HepG2 (cell line): Measurements from ENCODE around the gene PLD2. TPM values are rescaled to one million over a fixed set of nuclear protein-coding genes. Genes with fewer than 3 reads are reported as not detected.

ENCODE experiments used
- HIVEP1 ChIP-seq: sonication (generic); formaldehyde crosslinking; IDR thresholded peaks from 2 replicates; pipeline ENCODE4 v1.4.0; 2020; ENCODE audit warnings: mild to moderate bottlenecking, missing genetic modification reagents
- HOXA9 ChIP-seq: sonication (generic); formaldehyde crosslinking; IDR thresholded peaks from 2 replicates; pipeline ENCODE4 v1.8.1; 2022; ENCODE audit warnings: missing genetic modification reagents, mild to moderate bottlenecking, moderate library complexity, borderline replicate concordance
- KAT2B ChIP-seq: fragments of 150-350 bp; IDR thresholded peaks from 2 replicates; pipeline ENCODE4 v1.6.1; 2014; ENCODE audit warnings: low read depth, low read length, borderline replicate concordance
- MAFG ChIP-seq: sonication (generic); formaldehyde crosslinking; IDR thresholded peaks from 2 replicates; pipeline ENCODE4 v1.5.1; 2020; ENCODE audit warnings: mild to moderate bottlenecking, missing genetic modification reagents
- MEIS1 ChIP-seq: sonication (generic); formaldehyde crosslinking; IDR thresholded peaks from 2 replicates; pipeline ENCODE4 v1.9.0; 2021; ENCODE audit warnings: mild to moderate bottlenecking, missing genetic modification reagents, moderate library complexity, borderline replicate concordance
- NCOA2 ChIP-seq: sonication (generic); formaldehyde crosslinking; IDR thresholded peaks from 2 replicates; pipeline ENCODE4 v1.8.0; 2022; ENCODE audit warnings: inconsistent platforms
- NFE2L2 ChIP-seq: fragments of 150-350 bp; IDR thresholded peaks from 2 replicates; pipeline ENCODE4 v1.6.1; 2014; ENCODE audit warnings: low read length
- ONECUT2 ChIP-seq: sonication (generic); formaldehyde crosslinking; IDR thresholded peaks from 2 replicates; pipeline ENCODE4 v1.4.0; 2020; ENCODE audit warnings: missing genetic modification reagents
- RXRB ChIP-seq: IDR thresholded peaks from 2 replicates; pipeline ENCODE4 v1.6.1; 2016; ENCODE audit warnings: borderline replicate concordance, missing genetic modification reagents, missing compliant biosample characterization
- SRF ChIP-seq: IDR thresholded peaks from 2 replicates; pipeline ENCODE4 v1.6.1; 2011; ENCODE audit warnings: mild to moderate bottlenecking, low read depth, low read length, moderate library complexity
- TARDBP ChIP-seq: sonication (generic); formaldehyde crosslinking; IDR thresholded peaks from 2 replicates; pipeline ENCODE4 v1.8.0; 2022; ENCODE audit warnings: mild to moderate bottlenecking, missing genetic modification reagents
- TP53 ChIP-seq: sonication (generic); formaldehyde crosslinking; conservative IDR thresholded peaks from 2 replicates; pipeline ENCODE4 v1.4.0; 2020; ENCODE audit warnings: missing genetic modification reagents
- XRCC5 ChIP-seq: fragments of 200-400 bp; formaldehyde crosslinking; optimal IDR thresholded peaks from 2 replicates; pipeline ENCODE3; 2017; ENCODE audit warnings: mild to moderate bottlenecking, low read length
- YEATS4 ChIP-seq: sonication (generic); formaldehyde crosslinking; IDR thresholded peaks from 2 replicates; pipeline ENCODE4 v1.4.0; 2020; ENCODE audit warnings: missing genetic modification reagents, borderline replicate concordance
- ZNF33B ChIP-seq: sonication (generic); formaldehyde crosslinking; IDR thresholded peaks from 2 replicates; pipeline ENCODE4 v1.5.1; 2020; ENCODE audit warnings: mild to moderate bottlenecking, missing genetic modification reagents
- ZNF432 ChIP-seq: sonication (generic); formaldehyde crosslinking; IDR thresholded peaks from 2 replicates; pipeline ENCODE4 v1.5.0; 2020; ENCODE audit warnings: missing genetic modification reagents, mild to moderate bottlenecking, borderline replicate concordance
- polyA plus RNA-seq, 8 experiments: library from polyadenylated mRNA; depleted of rRNA in 3 of 8; stranded (reverse) in 7 of 8; unstranded in 1 of 8; fragments of >200 nt; fragmentation: Illumina TruSeq in 4 of 8; extraction: Trizol in 4 of 8; gene quantifications; 2 replicates each; pipeline versions ENCODE4 v1.2.1 to v1.2.3, GENCODE V29; 2011 to 2016; ENCODE audit warnings: low read depth in 4 of 8, missing spikeins in 1 of 8, mixed read lengths in 1 of 8; ENCODE audit not compliant: insufficient read depth in 1 of 8
- total RNA-seq, 5 experiments: library from RNA; depleted of rRNA; stranded (reverse); fragments of >200 nt; fragmentation: Illumina TruSeq; extraction: Trizol; gene quantifications; 2 replicates each; pipeline ENCODE4 v1.2.3, GENCODE V29; 2016; ENCODE audit warnings: low read depth in 1 of 5
- TF ChIP-seq, protein P1 (sequence below): sonication (generic); formaldehyde crosslinking; IDR thresholded peaks from 2 replicates; pipeline ENCODE4 v1.4.0; 2020; ENCODE audit warnings: missing genetic modification reagents
- TF ChIP-seq, protein P2 (sequence below): sonication (generic); formaldehyde crosslinking; IDR thresholded peaks from 2 replicates; pipeline ENCODE4 v1.4.0; 2020; ENCODE audit warnings: mild to moderate bottlenecking, missing genetic modification reagents
- TF ChIP-seq, protein P3 (sequence below): sonication (generic); formaldehyde crosslinking; IDR thresholded peaks from 2 replicates; pipeline ENCODE4 v1.4.0; 2020; ENCODE audit warnings: missing genetic modification reagents, borderline replicate concordance
- TF ChIP-seq, protein P4 (sequence below): sonication (generic); formaldehyde crosslinking; IDR thresholded peaks from 2 replicates; pipeline ENCODE4 v1.5.0; 2020; ENCODE audit warnings: missing genetic modification reagents

The PLD2 gene
- total and polyA plus RNA-seq, 2 of the 13 experiments (the other 11 are each of a cell fraction or from before 2014, with no cell fraction given): 13.4 to 29.7 TPM

- TF ChIP-seq, protein P1, sequence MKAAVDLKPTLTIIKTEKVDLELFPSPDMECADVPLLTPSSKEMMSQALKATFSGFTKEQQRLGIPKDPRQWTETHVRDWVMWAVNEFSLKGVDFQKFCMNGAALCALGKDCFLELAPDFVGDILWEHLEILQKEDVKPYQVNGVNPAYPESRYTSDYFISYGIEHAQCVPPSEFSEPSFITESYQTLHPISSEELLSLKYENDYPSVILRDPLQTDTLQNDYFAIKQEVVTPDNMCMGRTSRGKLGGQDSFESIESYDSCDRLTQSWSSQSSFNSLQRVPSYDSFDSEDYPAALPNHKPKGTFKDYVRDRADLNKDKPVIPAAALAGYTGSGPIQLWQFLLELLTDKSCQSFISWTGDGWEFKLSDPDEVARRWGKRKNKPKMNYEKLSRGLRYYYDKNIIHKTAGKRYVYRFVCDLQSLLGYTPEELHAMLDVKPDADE (CRISPR knock-in tag): peak; percentile 87; the same call in 1 of the 2 replicates
- TF ChIP-seq XRCC5 (no peak), HIVEP1 (CRISPR knock-in tag) (no peak; the same call in 1 of the 2 replicates), NCOA2 (CRISPR knock-in tag) (peak; percentile 89), NFE2L2 (no peak), ZNF432 (CRISPR knock-in tag) (no peak), RXRB (peak; percentile 87; the same call in 1 of the 2 replicates), MEIS1 (CRISPR knock-in tag) (peak; percentile 68; the same call in 1 of the 2 replicates), TP53 (CRISPR knock-in tag) (peak; percentile 66), ZNF33B (CRISPR knock-in tag) (no peak; the same call in 1 of the 2 replicates), SRF (no peak), YEATS4 (CRISPR knock-in tag) (peak; percentile 91), TARDBP (CRISPR knock-in tag) (peak; percentile 75), KAT2B (no peak), MAFG (CRISPR knock-in tag) (no peak), HOXA9 (CRISPR knock-in tag) (no peak), ONECUT2 (CRISPR knock-in tag) (no peak)
- TF ChIP-seq, protein P2, sequence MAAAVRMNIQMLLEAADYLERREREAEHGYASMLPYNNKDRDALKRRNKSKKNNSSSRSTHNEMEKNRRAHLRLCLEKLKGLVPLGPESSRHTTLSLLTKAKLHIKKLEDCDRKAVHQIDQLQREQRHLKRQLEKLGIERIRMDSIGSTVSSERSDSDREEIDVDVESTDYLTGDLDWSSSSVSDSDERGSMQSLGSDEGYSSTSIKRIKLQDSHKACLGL (CRISPR knock-in tag): peak; percentile 94; the same call in 1 of the 2 replicates
- TF ChIP-seq, protein P3, sequence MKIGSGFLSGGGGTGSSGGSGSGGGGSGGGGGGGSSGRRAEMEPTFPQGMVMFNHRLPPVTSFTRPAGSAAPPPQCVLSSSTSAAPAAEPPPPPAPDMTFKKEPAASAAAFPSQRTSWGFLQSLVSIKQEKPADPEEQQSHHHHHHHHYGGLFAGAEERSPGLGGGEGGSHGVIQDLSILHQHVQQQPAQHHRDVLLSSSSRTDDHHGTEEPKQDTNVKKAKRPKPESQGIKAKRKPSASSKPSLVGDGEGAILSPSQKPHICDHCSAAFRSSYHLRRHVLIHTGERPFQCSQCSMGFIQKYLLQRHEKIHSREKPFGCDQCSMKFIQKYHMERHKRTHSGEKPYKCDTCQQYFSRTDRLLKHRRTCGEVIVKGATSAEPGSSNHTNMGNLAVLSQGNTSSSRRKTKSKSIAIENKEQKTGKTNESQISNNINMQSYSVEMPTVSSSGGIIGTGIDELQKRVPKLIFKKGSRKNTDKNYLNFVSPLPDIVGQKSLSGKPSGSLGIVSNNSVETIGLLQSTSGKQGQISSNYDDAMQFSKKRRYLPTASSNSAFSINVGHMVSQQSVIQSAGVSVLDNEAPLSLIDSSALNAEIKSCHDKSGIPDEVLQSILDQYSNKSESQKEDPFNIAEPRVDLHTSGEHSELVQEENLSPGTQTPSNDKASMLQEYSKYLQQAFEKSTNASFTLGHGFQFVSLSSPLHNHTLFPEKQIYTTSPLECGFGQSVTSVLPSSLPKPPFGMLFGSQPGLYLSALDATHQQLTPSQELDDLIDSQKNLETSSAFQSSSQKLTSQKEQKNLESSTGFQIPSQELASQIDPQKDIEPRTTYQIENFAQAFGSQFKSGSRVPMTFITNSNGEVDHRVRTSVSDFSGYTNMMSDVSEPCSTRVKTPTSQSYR (CRISPR knock-in tag): peak; percentile 54; the same call in 1 of the 2 replicates
- TF ChIP-seq, protein P4, sequence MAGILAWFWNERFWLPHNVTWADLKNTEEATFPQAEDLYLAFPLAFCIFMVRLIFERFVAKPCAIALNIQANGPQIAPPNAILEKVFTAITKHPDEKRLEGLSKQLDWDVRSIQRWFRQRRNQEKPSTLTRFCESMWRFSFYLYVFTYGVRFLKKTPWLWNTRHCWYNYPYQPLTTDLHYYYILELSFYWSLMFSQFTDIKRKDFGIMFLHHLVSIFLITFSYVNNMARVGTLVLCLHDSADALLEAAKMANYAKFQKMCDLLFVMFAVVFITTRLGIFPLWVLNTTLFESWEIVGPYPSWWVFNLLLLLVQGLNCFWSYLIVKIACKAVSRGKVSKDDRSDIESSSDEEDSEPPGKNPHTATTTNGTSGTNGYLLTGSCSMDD (CRISPR knock-in tag): no peak
Measured at GRCh38 chr17:4771519-4772234, 35.3 kb upstream of the PLD2 start, which contains the start of gene TM4SF5 (continued).
